NCI-H82 (cell line): Measurements from ENCODE around the gene TTC16.

Experiments
- DNase-seq: peaks from one replicate; lab custom pipeline; 2025; lab: John Stamatoyannopoulos, UW

TTC16 gene, protein sequence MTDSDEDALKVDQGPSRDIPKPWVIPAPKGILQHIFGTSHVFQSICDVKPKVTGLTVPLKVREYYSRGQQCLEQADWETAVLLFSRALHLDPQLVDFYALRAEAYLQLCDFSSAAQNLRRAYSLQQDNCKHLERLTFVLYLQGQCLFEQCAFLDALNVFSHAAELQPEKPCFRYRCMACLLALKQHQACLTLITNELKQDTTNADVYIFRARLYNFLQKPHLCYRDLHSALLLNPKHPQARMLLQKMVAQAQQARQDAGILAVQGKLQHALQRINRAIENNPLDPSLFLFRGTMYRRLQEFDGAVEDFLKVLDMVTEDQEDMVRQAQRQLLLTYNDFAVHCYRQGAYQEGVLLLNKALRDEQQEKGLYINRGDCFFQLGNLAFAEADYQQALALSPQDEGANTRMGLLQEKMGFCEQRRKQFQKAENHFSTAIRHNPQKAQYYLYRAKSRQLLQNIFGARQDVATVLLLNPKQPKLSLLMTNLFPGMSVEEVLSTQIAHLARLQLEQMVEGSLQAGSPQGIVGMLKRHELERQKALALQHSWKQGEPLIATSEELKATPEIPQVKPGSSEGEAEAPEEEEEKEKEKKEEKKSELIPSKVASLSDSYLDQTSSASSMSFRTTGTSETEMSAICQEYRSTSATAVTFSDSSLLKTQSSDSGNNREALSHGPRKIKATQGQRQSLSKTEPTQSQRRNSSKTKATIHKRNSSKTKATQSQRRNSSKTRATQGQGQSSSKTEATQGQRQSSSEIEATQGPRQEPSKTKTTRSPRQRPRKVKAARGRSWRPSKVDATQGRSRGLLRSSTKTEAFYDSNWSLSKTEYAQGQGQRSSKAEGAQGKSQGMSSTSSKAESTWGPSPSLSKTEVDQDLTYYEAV

GRCh38 chr9:127715470-127716337, at the start of gene TTC16, which contains the start of gene PTRH1:
Gene TTC16 (plus strand): TSS chr9:127716079. CDS start chr9:127716146, 67 bp downstream.
Gene PTRH1 (minus strand): TSS chr9:127715663. CDS start chr9:127715639, 24 bp downstream.
- DNase-seq, result peak; percentile 96

DNA sequence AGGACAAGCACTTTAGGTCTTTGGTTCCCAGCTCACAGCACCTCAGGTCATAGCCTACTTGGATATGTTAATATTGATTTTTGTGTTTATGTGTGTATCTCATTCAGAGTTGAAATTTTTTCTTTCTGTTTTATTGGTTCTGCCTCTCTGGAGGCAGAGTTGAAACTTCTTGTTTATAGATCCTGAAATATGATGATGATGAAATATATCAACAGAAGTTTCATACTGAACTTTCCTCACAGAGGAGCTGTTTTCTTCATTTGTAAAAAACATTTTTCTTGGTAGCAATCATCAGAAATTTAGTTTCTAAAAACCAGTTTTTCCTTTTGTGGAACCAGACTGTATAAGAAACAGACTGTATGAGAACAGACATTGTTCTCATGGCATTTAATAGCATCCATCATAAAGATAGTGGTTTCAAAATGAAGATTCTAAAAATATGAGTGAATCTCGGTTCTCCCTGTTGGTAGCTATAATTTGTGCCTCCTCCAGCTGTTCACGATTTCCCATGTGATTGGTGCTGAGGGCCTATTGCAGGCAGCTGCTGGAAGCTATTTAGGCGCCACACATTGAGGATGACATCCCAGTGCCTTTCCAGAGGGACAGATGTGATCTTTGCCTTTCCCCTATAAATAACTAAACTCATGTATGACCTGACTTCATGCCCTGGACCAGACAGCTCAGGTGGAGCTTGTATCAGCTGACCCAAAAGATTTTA, 48.6 kb upstream of the TTC16 start:
- no peak for DNase-seq

GRCh38 chr9:127667906-127668305, 48.0 kb upstream of the TTC16 start:
- DNase-seq, result no peak

DNA sequence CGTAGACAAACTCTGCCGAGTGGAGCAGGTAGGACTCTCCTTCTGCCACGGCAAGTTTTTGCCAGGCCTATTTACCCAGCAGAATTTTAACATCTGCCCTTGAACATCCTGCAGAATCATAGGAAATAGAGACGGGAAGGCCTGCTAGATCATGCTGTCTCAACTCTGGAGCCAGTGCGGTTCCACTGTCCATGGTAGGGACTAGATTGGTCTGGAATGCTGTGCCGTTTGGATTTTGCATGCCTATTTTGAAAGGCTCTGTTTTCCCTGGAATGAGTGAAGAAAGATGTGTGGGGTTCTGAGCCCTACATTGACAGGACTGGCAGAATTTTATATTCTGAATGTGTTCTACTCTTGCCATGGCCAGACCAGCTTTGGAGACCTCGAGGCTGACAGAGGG, 42.6 kb upstream of the TTC16 start:
- no peak for DNase-seq

- no peak for DNase-seq
These were observed 39.2 kb upstream of the TTC16 start for GRCh38 chr9:127676638-127677037.

- no peak for DNase-seq
These were observed 36.4 kb upstream of the TTC16 start for GRCh38 chr9:127679506-127679905.

DNA sequence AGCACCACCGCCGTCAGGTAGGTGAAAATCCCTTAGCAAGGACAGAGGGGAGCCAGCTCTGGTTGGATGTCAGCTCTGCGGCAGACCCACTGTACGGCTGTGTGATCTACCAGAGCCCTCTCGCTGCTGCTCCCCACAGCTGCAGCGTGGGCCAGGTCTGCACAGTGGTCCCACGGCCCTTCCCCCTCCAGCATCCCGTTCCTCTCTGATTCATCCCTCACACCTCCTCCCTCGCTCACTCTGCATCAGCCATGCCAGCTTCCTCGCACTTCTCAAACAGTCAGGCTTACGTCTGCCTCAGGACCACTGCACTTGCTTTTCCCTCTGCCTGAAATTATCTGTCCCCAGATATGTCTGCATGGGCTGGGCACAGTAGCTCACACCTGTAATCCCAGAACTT, 35.7 kb upstream of the TTC16 start:
- DNase-seq, result no peak

DNA sequence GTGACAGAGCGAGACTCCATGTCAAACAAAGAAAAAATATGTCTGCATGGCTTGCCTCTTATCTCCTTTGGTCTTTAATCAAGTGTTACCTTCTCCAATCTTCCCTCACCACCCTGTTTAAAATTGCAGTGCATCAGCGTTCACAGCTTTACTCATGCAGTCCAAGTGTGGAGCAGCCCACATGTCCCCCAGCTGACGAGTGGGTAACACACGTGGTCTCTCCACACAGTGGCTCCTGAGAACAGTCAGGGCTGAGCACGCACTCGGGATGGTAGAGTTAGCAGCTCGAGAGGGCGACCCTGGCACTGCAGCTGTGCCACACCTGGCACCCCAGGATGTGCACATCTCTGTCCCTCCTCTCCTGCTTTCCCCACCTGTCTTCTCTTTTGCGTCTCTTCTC, 35.0 kb upstream of the TTC16 start:
- DNase-seq, result no peak

GRCh38 chr9:127682351-127683136, 33.3 kb upstream of the TTC16 start:
- no peak for DNase-seq

DNA sequence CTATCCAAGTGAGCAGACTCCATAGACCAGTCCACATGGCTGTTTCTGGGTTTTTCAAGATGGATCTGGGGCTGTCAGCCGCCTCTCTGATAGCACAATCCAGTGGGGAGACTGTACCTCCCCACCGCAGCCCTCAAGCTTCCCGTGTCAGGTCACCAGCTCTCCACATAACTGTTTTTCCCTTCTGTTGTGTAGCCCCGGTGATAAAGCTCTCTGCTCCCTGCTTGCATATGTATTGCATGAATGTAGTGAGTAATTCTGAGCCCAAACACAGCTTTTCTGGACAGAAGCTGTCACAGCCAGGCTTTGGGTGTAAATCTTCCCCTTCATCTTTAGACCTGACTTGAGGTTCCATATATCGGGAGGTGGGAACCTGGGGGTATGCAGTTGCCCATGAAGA, 32.2 kb upstream of the TTC16 start:
- DNase-seq, result no peak

DNA sequence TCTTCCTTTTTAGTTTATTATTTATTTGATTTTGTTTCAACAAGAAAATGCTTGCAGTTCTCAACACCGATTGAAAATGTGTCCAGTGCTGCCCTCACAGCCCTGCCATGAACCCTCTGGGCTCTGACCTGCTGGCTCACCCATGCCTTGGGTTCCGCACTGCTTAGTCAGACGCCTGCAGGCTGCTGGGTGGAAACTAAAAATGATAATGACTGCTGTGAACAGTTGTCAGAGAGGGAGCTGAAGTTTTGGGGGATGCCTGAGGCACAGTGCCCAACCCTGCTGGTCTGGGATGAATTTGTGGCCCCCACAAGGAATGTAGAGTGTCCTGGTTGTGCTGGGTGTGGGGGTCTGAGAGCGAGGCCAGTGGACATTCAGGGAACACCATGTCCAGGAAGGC, 31.3 kb upstream of the TTC16 start:
- DNase-seq, result no peak

DNA sequence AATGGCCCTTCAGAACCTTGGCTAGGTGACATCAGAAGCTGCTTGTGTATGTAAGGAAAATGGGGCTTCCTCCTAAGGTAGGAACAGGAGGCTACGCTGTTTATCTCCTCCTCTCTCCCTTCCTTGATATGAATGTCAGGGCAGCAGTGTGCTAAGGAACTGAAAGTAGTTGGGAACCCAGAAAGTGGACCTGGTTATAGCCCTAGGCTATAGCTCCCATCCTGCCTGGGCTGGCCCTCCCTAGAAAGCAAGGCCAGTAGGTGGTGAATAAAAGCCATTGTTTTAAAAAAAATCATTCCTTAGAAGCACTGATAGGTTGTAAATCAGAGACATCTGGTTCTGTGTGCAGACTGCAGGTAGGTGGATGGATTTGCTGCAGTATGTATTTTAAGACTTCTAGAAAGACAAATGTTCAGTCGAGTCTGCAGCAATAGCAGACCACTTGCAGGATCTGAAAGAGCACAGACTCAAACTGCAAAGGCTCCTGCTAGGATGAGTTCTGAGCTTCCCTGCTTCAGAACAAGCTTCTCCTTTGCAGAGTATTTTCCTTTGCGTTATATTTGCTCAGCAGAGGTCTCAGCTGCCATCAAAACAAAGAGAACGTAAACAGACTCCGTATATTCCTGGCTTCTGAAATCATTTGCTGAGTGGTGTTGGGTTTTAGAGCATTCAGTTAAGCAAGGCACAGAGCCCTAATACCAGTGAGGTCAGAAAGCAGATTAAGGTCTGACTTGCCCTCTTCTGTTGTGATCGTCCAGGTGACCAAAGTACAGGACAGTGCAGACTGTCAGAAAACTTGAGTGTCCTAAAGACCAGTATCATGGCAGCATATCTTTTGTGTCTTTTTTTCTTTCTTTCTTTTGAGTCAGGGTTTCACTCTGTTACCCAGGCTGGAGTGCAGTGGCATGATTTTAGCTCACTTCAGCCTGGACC, 29.2 kb upstream of the TTC16 start:
- DNase-seq, result no peak

GRCh38 chr9:127689329-127690000, 26.4 kb upstream of the TTC16 start:
- no peak for DNase-seq

DNA sequence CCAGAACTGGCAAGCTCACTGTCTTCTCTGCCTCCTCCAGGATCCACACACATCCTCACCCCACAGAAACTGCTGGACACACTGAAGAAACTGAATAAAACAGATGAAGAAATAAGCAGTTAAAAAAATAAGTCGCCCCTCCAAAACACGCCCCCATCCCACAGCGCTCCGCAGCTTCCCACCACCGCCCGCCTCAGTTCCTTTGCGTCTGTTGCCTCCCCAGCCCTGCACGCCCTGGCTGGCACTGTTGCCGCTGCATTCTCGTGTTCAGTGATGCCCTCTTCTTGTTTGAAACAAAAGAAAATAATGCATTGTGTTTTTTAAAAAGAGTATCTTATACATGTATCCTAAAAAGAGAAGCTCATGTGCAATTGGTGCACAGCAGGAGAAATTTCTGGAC, 25.1 kb upstream of the TTC16 start:
- DNase-seq, result no peak

DNA sequence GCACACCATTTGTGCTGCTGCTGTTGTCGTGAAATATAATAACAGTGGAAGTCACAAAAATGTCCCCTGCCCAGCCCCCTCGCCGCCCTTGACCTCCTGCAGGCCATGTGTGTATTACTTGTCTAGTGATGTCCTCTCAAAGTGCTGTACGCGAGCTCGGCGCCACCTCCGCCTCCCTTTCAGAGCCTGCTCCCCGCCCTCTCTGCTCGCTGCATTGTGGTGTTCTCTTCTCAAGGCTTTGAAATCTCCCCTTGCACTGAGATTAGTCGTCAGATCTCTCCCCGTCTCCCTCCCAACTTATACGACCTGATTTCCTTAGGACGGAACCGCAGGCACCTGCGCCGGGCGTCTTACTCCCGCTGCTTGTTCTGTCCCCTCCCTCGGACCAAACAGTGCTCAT, 23.8 kb upstream of the TTC16 start:
- DNase-seq, result no peak

GRCh38 chr9:127693143-127693542, 22.7 kb upstream of the TTC16 start:
- no peak for DNase-seq

DNA sequence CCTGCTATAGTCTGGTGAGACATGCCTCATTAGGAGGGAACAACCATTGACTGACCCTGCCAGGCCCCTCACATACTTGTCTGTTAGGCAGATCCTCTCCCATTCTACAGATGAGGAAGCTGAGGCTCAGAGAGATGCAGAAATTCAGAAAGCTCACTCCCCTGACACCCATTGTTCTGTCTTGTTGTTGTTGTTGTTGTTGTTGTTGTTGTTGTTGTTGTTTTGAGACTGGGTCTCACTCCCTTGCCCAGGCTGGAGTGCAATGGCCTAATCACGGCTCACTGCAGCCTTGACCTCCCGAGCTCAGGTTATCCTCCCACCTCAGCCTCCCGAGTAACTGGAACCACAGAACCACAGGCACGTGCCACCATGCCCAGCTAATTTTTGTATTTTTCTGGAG, 22.2 kb upstream of the TTC16 start:
- no peak for DNase-seq

DNA sequence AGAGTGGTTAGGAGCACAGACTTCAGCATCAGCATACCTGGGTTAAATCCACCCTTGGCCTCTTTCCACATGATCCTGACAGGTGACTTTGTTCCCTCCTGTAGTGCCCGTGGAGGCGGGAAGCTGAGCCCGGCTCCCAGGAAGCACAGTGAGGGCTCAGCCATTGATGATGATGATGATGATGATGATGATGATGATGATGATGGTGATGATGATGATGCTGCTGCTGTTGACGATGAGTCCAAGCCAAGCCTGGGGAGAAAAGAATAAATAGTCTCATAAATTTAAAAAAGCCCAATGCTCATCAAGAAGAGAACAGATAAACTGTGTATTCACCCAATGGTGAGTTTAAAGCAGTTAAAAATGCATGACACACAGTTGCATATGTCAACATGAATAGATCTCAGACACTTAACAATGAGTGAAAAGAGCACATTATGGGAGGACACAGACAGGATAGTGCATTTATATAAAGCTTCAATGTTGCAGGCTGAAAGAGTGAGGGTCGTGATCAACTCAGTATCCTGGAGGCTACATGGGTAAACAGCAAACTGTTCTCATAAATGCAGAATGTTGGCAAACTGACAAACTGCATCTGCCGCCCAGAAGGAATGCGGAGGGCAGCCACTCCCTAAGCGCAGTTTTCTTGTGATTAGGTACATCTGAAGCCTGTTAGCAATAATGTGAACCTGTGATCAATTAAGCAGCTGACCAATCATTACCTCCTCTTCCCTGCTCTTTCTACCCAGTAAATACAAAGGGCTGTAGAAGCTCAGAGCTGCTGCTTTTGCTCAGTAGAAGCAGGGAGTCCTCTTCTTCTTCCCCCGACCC, 20.8 kb upstream of the TTC16 start:
- DNase-seq, result no peak
